SKM-1 treated with dmso at 0.1 percent for 144 hours (cell line): ENCODE measurements around the gene RPS6KB1.
A peak's percentile ranks its signal among the peaks of the same experiment; 100 is the strongest.
"Not testable (repeated sequence)": the region's sequence is repeated elsewhere in the genome, so short reads cannot be mapped to it uniquely, and the experiment has no call there.

Experiments used
- DNase-seq: peaks from one replicate; lab custom pipeline; 2025; ENCODE audit not compliant: unreplicated experiment; lab: John Stamatoyannopoulos, UW

The RPS6KB1 gene

GRCh38 chr17:59892924-59893675 lies at the start of gene RPS6KB1, which contains the start of gene TUBD1:
Gene RPS6KB1, plus strand, starts transcription at chr17:59893121. Its CDS starts 64 bp downstream, at chr17:59893185.
Gene TUBD1, minus strand, starts transcription at chr17:59892943. Its CDS starts 1,941 bp downstream, at chr17:59891002.
- peak; percentile 99 for DNase-seq

DNA sequence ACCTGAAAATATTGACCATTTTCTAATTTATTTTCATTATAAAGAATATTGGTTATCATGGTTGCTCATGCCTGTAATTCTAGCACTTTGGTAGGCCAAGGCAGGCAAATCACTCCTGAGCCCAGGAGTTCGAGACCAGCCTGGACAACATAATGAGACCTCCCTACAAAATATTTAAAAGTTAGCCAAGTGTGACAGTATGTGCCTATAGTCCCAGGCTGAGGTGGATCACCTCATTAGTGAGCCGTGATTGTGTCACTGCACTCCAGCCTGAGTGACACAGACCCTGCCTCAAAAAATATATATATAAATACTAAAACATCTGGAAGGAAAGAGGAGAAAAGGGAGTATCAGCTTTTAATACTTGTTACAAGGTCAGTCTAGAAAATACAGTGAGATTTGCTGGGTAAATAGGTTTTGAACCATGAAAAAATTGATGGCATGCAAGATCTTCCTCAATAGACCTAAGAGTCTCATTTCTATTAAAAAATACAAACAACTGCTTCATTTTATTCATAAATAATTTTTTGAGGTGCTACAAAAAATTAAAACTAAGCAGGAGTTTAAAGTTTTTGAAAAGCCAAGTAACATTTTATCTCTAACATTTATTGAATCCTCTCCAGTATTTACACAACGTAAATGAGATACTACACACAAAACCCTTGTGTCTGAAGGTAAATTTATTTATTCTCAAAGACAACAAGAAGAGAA lies 47.9 kb upstream of the RPS6KB1 start:
- DNase-seq, result no peak

- DNase-seq, result no peak
Observed at GRCh38 chr17:59845595-59846393, 47.1 kb upstream of the RPS6KB1 start.

GRCh38 chr17:59846394-59847165 lies 46.3 kb upstream of the RPS6KB1 start:
- no peak for DNase-seq

- no peak for DNase-seq
Observed at GRCh38 chr17:59848385-59848668, 44.6 kb upstream of the RPS6KB1 start.

DNA sequence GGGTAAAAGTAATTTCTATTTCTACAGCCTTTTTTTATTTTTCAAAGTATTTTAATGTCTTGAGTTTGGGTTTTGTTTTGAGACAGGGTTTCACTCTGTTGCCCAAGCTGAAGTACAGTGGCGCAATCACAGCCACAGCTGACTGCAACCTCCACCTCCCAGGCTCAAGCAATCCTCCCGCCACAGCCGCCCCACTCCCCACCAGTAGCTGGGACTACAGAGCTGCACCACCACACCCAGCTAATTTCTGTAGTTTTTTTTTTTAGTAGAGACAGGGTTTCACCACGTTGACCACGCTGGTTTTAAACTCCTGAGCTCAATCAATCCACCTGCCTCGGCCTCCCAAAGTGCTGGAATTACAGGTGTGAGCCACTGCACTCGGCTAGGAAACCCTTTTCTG lies 44.1 kb upstream of the RPS6KB1 start:
- DNase-seq, result peak; percentile 61

GRCh38 chr17:59850311-59850710 lies 42.6 kb upstream of the RPS6KB1 start:
- DNase-seq, result not testable (repeated sequence)

DNA sequence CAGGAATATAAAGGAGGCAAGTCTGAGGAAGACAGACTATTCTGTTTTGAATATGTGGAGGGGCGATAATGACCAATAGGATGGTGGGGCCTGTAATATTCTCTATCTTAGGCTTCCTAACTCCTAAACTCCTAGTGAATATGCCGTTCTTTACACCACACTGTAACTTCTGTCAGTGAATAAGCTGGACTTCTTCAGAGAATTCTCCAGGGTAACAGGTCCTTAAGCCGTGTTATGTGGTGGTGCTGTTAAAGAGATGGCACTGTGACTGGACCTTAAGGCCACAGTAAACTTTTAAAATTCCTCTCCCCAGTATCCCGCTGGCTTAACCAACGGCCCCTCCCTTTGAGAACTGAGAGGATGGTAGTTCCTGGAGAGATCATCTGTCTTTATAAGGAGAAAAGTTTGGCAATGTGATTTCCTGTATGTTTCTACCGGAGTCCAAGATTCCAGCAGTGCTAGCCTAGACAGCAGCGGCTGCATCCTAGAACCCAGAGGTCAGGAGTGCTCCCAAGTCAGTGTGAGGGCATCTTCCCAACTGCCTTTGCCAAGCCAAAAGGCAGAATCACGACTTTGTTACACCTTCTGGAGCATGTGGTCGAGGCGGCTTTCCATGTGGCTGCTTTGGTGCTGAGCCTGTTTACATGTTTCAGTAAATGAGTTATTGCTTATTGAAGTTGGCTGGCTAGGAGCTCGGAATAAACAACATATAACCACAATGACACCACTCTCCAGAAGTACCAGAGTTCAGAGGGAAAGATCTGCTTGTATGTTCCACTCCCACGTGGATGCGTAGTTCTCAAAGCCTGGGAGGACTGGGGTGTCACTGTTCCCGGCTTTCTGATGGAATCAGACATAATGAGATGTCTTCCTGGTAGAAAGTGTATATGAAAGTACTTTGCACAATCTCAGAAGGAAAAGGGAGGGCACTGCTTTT lies 41.2 kb upstream of the RPS6KB1 start:
- DNase-seq, result no peak

- not testable (repeated sequence) for DNase-seq
Observed at GRCh38 chr17:59852847-59853167, 40.1 kb upstream of the RPS6KB1 start.

- DNase-seq, result no peak
Observed at GRCh38 chr17:59853168-59853918, 39.6 kb upstream of the RPS6KB1 start.

DNA sequence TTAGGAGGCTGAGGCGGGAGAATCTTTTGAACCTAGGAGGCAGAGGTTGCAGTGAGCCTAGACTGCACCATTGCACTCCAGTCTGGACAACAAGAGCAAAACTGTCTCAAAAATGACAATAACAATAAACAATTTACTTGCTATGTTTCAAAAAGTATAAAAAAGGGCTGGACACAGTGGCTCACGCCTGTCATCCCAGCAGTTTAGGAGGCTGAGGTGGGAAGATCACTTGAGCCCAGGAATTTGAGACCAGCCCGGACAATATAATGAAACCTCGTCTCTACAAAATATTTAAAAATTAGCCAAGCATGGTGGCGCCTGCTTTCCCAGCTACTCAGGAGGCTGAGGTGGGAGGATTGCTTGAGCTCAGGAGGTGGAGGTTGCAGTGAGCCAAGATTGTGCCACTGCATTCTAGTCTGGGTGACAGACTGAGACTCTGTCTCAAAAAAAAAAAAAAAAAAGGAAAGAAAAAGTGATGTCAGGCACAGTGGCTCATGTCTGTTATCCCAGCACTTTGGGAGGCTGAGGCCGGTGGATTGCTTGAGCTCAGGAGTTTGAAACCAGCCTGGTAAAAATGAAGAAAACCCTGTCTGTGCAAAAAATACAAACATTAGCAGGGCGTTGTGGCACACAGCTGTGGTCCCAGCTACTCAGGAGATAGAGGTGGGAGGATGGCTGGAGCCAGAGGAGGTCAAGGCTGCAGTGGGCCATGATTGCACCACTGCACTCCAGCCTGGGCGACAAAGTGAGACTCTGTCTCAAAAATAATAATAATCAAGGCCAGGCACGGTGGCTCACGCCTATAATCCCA lies 38.8 kb upstream of the RPS6KB1 start:
- DNase-seq, result not testable (repeated sequence)

- no peak for DNase-seq
Observed at GRCh38 chr17:59856859-59857794, 35.8 kb upstream of the RPS6KB1 start.

DNA sequence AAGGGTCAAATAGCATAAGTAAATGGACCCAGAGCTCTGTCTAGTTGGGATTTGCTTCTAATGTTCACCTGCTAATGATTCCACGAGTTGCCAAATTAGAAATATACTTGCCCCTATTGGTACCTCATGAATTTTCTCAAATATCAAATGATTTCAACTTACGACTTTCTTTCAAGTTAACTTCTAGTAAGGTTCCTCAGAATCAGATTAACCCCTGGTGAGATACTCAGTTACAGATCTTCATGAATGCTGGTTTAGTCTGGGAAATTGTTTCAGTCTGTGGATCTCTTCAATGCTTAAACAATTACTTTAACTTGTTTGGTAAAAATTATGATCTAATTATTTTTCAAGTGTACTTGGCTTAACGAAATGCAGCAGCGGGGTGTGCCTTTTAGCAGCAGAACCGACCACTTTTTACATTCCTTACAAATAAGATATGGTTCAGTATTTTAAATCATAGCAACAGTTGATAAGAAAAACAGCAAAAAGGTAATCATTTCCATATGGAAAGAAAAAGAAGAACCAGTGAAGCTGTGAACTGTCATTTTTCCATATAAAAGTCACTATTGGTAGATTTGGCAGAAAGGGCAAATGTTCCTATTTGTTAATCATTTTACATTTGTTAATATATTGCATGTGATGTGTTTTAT lies 34.6 kb upstream of the RPS6KB1 start:
- DNase-seq, result no peak

DNA sequence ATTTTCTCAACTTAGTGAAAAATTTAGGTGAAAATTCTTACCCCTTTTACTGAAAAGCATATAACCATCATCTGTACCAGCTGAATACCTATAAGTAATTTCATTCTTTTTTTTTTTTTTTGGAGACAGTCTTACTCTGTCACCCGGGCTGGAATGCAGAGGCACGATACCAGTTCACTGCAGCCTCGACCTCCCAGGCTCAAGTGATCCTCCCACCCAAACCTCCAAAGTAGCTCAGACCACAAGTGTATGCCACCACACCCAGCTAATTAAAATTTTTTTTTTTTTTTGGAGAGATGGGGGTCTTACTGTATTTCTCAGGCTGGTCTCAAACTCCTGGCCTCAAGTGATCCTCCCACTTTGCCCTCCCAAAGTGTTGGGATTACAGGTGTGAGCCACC lies 34.0 kb upstream of the RPS6KB1 start:
- no peak for DNase-seq

DNA sequence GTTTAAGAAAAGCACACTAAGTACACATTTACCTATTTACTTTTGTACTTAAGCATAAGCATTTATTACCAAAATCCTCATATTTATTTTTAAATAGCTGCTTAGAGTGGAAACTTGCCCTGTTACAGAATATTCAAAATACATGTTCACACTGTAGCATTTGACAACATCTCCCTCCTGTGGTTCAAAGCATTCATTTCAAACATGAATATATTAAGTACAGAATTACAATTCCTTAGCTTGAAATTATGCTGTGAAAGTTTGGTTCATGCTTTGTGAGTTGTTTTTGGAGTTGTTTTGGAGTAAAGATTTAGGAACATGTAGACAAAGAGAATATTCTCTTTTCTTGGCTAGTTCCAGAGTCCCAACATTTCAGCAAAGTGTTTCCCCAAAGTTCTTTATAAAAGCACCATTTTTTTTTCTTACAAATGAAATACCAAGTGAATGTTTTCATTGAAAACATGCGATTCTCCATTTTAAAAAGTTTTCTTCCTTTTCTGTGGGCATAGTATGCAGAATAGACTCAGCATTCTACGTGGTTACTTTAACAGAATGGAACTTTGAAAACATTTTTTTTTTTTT lies 33.4 kb upstream of the RPS6KB1 start:
- peak; percentile 7 for DNase-seq

DNA sequence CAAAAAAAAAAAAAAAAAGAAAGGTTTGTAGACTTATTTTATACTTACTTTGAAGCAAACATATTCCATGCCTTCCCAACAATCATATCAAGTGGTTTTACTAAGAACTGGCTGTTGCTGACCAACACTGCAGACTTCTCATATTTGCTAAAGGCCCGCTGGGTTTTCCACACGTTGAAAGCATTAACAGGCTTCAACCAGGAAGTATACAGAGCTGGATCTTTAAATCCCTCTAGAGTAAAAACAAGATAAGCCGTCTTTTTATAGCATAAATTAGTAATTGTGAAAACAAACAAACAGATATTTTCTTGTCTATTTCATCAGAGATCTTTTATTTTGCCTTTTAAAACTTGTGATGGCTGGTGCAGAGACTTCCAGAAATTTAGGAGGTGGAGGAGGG lies 29.3 kb upstream of the RPS6KB1 start:
- no peak for DNase-seq

- DNase-seq, result no peak
Observed at GRCh38 chr17:59869941-59870218, 23.0 kb upstream of the RPS6KB1 start.
